K562 (cell line): ENCODE results near the gene VEZF1. TPM values are rescaled to one million over a fixed set of nuclear protein-coding genes. Genes with fewer than 3 reads are reported as not detected.

Experiments
- ATAC-seq: fragments of 200-7000 bp; cut with Tn5 transposase; 3 replicates; pipeline ENCODE4 v1.9.1; 2020; ENCODE audit warnings: moderate library complexity
- BruUV-seq: library from RNA; stranded (reverse); fragments of 400-500 nt; replicated peaks from 2 replicates; lab custom pipeline; 2021; lab: Mats Ljungman, UMichigan
- CTCF ChIA-PET: fragments of 300-600 bp; formaldehyde crosslinking; extraction: SDS; loops from one replicate; lab custom pipeline; 2021; ENCODE audit warnings: low intra/inter-chr PET ratio; lab: Yijun Ruan, JAX
- POLR2A ChIA-PET: fragments of 300-600, 350-650 bp; sonication (Branson Sonifier 250); formaldehyde crosslinking; extraction: SDS; loops from one replicate; lab custom pipeline; 2021; ENCODE audit warnings: antibody characterized with exemption, inconsistent platforms; lab: Yijun Ruan, JAX
- DNase-seq, 4 experiments: peaks; one replicate each; pipeline versions ENCODE4 v3.0.0 to v3.0.0-alpha.2; 2011 to 2018; ENCODE audit warnings: low spot score in 3 of 4, mixed read lengths in 3 of 4; ENCODE audit errors: extremely low read depth in 1 of 4
- FAIRE-seq: peaks from 2 replicates; lab custom pipeline; 2011; peaks lifted over from hg19 to GRCh38; lab: Jason Lieb, UNC
- H2AFZ ChIP-seq: 2 replicates; pipeline ENCODE4 v1.6.0; 2011; ENCODE audit warnings: low read depth, low read length, control low read depth, inconsistent platforms
- H3K27ac ChIP-seq: fragments of 200-600 bp; 3 replicates; pipeline ENCODE4 v1.8.0; 2011; ENCODE audit warnings: low read depth, mild to moderate bottlenecking, control low read depth, inconsistent platforms, low read length, moderate library complexity, mixed read lengths; ENCODE audit errors: extremely low read depth
- H3K27me3 ChIP-seq, 2 experiments: fragments of 300-600 bp in 1 of 2; 2 replicates in 1 of 2; 3 replicates in 1 of 2; pipeline versions ENCODE4 v1.6.0 to v1.8.0; 2011; ENCODE audit warnings: inconsistent platforms in 2 of 2, low read length in 2 of 2, mild to moderate bottlenecking in 1 of 2, mixed read lengths in 1 of 2, moderate library complexity in 1 of 2; ENCODE audit not compliant: control insufficient read depth in 2 of 2, insufficient read depth in 2 of 2
- H3K36me3 ChIP-seq: fragments of 300-600 bp; 3 replicates; pipeline ENCODE4 v1.8.0; 2011; ENCODE audit warnings: mild to moderate bottlenecking, low read length, inconsistent platforms; ENCODE audit not compliant: control insufficient read depth, insufficient read depth
- H3K4me1 ChIP-seq, 2 experiments: fragments of 200-600 bp in 1 of 2; replicated peaks in 1 of 2; 2 replicates in 1 of 2; 3 replicates in 1 of 2; pipeline versions ENCODE4 v1.5.1 to v1.8.0; 2011; ENCODE audit warnings: inconsistent platforms in 2 of 2, low read length in 2 of 2, mild to moderate bottlenecking in 1 of 2, mixed read lengths in 1 of 2, moderate library complexity in 1 of 2; ENCODE audit not compliant: control insufficient read depth in 2 of 2, insufficient read depth in 2 of 2
- H3K4me2 ChIP-seq: 2 replicates; pipeline ENCODE4 v1.6.1; 2011; ENCODE audit warnings: low read length, control low read depth, inconsistent platforms, mixed read lengths; ENCODE audit not compliant: insufficient read depth
- H3K4me3 ChIP-seq: fragments of 200-600 bp; sonication (generic), shearing (Covaris generic); 2 replicates; pipeline ENCODE4 v1.5.1; 2016; ENCODE audit warnings: control low read depth, inconsistent platforms
- H3K79me2 ChIP-seq: fragments of 200-600 bp; 3 replicates; pipeline ENCODE4 v1.8.0; 2011; ENCODE audit warnings: low read length, inconsistent platforms; ENCODE audit not compliant: control insufficient read depth, insufficient read depth
- H3K9ac ChIP-seq, 2 experiments: 2 replicates each; pipeline versions ENCODE4 v1.6.0 to v1.6.1; 2011; ENCODE audit warnings: low read depth in 2 of 2, low read length in 2 of 2, control low read depth in 1 of 2, inconsistent platforms in 1 of 2, mild to moderate bottlenecking in 1 of 2, mixed read lengths in 1 of 2; ENCODE audit not compliant: insufficient read depth in 1 of 2
- H3K9me1 ChIP-seq: one replicate; pipeline ENCODE4 v1.6.0; 2011; ENCODE audit warnings: inconsistent platforms, mild to moderate bottlenecking, low read length, moderate library complexity; ENCODE audit not compliant: control insufficient read depth, insufficient read depth
- H3K9me3 ChIP-seq: replicated peaks from 2 replicates; pipeline ENCODE4 v1.5.1; 2011; ENCODE audit warnings: low read depth, low read length, inconsistent platforms; ENCODE audit not compliant: control insufficient read depth, insufficient read depth
- H4K20me1 ChIP-seq: replicated peaks from 2 replicates; pipeline ENCODE4 v1.6.1; 2011; ENCODE audit warnings: low read length, inconsistent platforms, mixed read lengths; ENCODE audit not compliant: control insufficient read depth, insufficient read depth
- E2F6 ChIP-seq, 2 experiments: IDR thresholded peaks; 2 replicates each; pipeline ENCODE4 v1.6.1; 2011; ENCODE audit warnings: borderline replicate concordance in 1 of 2, control low read depth in 1 of 2, low read depth in 1 of 2, low read length in 1 of 2, mild to moderate bottlenecking in 1 of 2, mixed read lengths in 1 of 2, moderate library complexity in 1 of 2; ENCODE audit not compliant: insufficient read depth in 1 of 2, insufficient read length in 1 of 2, poor library complexity in 1 of 2, severe bottlenecking in 1 of 2; ENCODE audit errors: extremely low read depth in 1 of 2
- L3MBTL2 ChIP-seq: fragments of 450-650 bp; IDR thresholded peaks from 2 replicates; pipeline ENCODE4 v1.6.1; 2016; ENCODE audit warnings: mild to moderate bottlenecking, moderate library complexity
- PURB ChIP-seq: sonication (generic); formaldehyde crosslinking; IDR thresholded peaks from 2 replicates; pipeline ENCODE4 v1.9.0; 2021; ENCODE audit warnings: low read depth, mild to moderate bottlenecking, missing genetic modification reagents
- STAG1 ChIP-seq: sonication (generic); formaldehyde crosslinking; IDR thresholded peaks from 2 replicates; pipeline ENCODE4 v1.5.0; 2020; ENCODE audit warnings: missing genetic modification reagents, borderline replicate concordance
- ZFP30 ChIP-seq: fragments of 250-450 bp; sonication (Bioruptor Pico); IDR thresholded peaks from 2 replicates; pipeline ENCODE4 v1.8.0; 2022; ENCODE audit warnings: moderate library complexity, mild to moderate bottlenecking, inconsistent platforms, borderline replicate concordance
- ZNF263 ChIP-seq: sonication (generic); formaldehyde crosslinking; IDR thresholded peaks from 2 replicates; pipeline ENCODE4 v1.8.0; 2022; ENCODE audit warnings: mild to moderate bottlenecking, missing genetic modification reagents, borderline replicate concordance
- ZNF280B ChIP-seq: fragments of 250-450 bp; sonication (Bioruptor Pico); IDR thresholded peaks from 2 replicates; pipeline ENCODE4 v1.5.1; 2021; ENCODE audit warnings: mild to moderate bottlenecking
- WGBS: fragments of 100-300 bp; shearing (Covaris generic); methylation state at CpG from one replicate; pipeline ENCODE4 v1.1.6; 2016; ENCODE audit warnings: low coverage, mixed read lengths; ENCODE audit not compliant: insufficient coverage; ENCODE audit errors: missing lambda C conversion rate; 5-methylcytosine and 5-hydroxymethylcytosine counted together
- in situ Hi-C: fragments of 300-500 bp; cut with MboI; formaldehyde crosslinking; loops from 4 replicates; pipeline ENCODE4 v1.15.0; 2018; ENCODE audit warnings: inconsistent platforms, mixed read lengths
- intact Hi-C: fragments of 100-400 bp; cut with micrococcal nuclease; formaldehyde crosslinking; loops from 2 replicates; pipeline ENCODE4 v1.14.2; 2022
- polyA plus RNA-seq, 8 experiments: library from polyadenylated mRNA; depleted of rRNA in 4 of 8; stranded (reverse) in 5 of 8; unstranded in 3 of 8; fragments of >200 nt; fragmentation: Nextera tagmentation in 2 of 8; fragmentation: Illumina TruSeq in 1 of 8; extraction: Ambion mirVana in 2 of 8; extraction: Trizol in 1 of 8; gene quantifications; 2 replicates each; pipeline versions ENCODE4 v1.2.1 to v1.2.3, GENCODE V29; 2011 to 2014; ENCODE audit warnings: inconsistent platforms in 1 of 8, missing spikeins in 1 of 8
- total RNA-seq, 7 experiments: library from RNA; depleted of rRNA in 6 of 7; stranded (reverse); fragments of >200 nt in 6 of 7; fragmentation: Illumina TruSeq in 2 of 7; extraction: Trizol in 2 of 7; gene quantifications; 2 replicates each; pipeline versions ENCODE4 v1.2.1 to v1.2.3, GENCODE V29; 2011 to 2021; ENCODE audit warnings: low replicate concordance in 1 of 7

VEZF1 gene
- total and polyA plus RNA-seq, 9 of the 15 experiments (the other 6 are each of a cell fraction or from before 2014, with no cell fraction given): 9.5 to 33.4 (median 22.1) TPM

GRCh38 chr17:57965521-57966160 is 22.4 kb downstream of the VEZF1 start:
- ChIA-PET POLR2A (interaction anchor here (0.6 to 1.9 kb wide), 5 partner anchors 10 to 79 kb away, joined by 3 to 8 read pairs (median 3); no protein-coding TSS in a partner anchor), CTCF (no interaction called here)
- peaks cover 28 to 54% of the 10 kb centered on the region in 2 experiments for H3K27me3 ChIP-seq
- in situ Hi-C loops (no loop called here), intact Hi-C loops (no loop called here)
- no TSS peak for BruUV-seq
- TF ChIP-seq ZNF263 (peak; percentile 56; the same call in 1 of the 2 replicates), PURB (CRISPR knock-in tag) (no peak), ZFP30 (CRISPR knock-in tag) (no peak)
- no peaks in the 10 kb centered on the region for H4K20me1 ChIP-seq
- no peak overlapping the region for H3K4me3 ChIP-seq
- H3K27ac ChIP-seq: no peak overlapping the region
- no peak for FAIRE-seq
- no peak for DNase-seq
- no peaks in the 10 kb centered on the region for H3K9me1 ChIP-seq
- ATAC-seq: peak; percentile 61
- H2AFZ ChIP-seq: no peak overlapping the region
- no peaks in the 10 kb centered on the region for H3K9me3 ChIP-seq
- WGBS: 18% methylated on average over 25 of the region's 26 CpGs
- no peaks in the 10 kb centered on the region for H3K4me1 ChIP-seq
- H3K36me3 ChIP-seq: no peaks in the 10 kb centered on the region
- no peaks in the 10 kb centered on the region for H3K79me2 ChIP-seq
- H3K4me2 ChIP-seq: no peak overlapping the region
- H3K9ac ChIP-seq: no peak overlapping the region

GRCh38 chr17:57963149-57963511 is 24.9 kb downstream of the VEZF1 start:
- no TSS peak for BruUV-seq
- CTCF ChIA-PET: no interaction called here
- TF ChIP-seq STAG1 (no peak), E2F6 (IDR thresholded peaks at IDR 0.05; ENCODE audit: borderline replicate concordance in 1 of 2, extremely low read depth in 1 of 2, insufficient read depth in 1 of 2, insufficient read length in 1 of 2, low read depth in 1 of 2, low read length in 1 of 2, poor library complexity in 1 of 2, severe bottlenecking in 1 of 2) (peak; percentile 67 to 77), ZNF280B (CRISPR knock-in tag) (no peak), L3MBTL2 (peak; percentile 45; the same call in 1 of the 2 replicates)

More at GRCh38 chr17:57963149-57963511, 24.9 kb downstream of the VEZF1 start:
- no peak for FAIRE-seq
- H3K4me3 ChIP-seq: no peak overlapping the region
- no peak overlapping the region for H3K9ac ChIP-seq
- H3K9me1 ChIP-seq: no peaks in the 10 kb centered on the region
- H3K27ac ChIP-seq: no peak overlapping the region
- H2AFZ ChIP-seq: no peak overlapping the region
- H4K20me1 ChIP-seq: no peaks in the 10 kb centered on the region
- in situ Hi-C loops: no loop called here
- H3K36me3 ChIP-seq: no peaks in the 10 kb centered on the region
- intact Hi-C loops: no loop called here
- DNase-seq: no peak
- H3K79me2 ChIP-seq: no peaks in the 10 kb centered on the region
- no peaks in the 10 kb centered on the region for H3K9me3 ChIP-seq
- peaks cover 41 to 71% of the 10 kb centered on the region in 2 experiments for H3K27me3 ChIP-seq
- POLR2A ChIA-PET: interaction anchor here (1.8 kb wide), 1 partner anchor 11 kb away, joined by 4 read pairs; no protein-coding TSS in a partner anchor
- WGBS: 8% methylated on average over 4 of the region's 6 CpGs
- H3K4me1 ChIP-seq: no peaks in the 10 kb centered on the region
- ATAC-seq: no peak
- H3K4me2 ChIP-seq: no peak overlapping the region
